NCI-H1417 treated with DMSO at 0.1 percent for 48 hours (cell line): Measurements from ENCODE around the gene ZKSCAN1.
"Not testable (repeated sequence)": the region's sequence is repeated elsewhere in the genome, so short reads cannot be mapped to it uniquely, and the experiment has no call there.

ENCODE experiments used
- DNase-seq: peaks from one replicate; lab custom pipeline; 2025; lab: John Stamatoyannopoulos, UW

ZKSCAN1 gene

DNA sequence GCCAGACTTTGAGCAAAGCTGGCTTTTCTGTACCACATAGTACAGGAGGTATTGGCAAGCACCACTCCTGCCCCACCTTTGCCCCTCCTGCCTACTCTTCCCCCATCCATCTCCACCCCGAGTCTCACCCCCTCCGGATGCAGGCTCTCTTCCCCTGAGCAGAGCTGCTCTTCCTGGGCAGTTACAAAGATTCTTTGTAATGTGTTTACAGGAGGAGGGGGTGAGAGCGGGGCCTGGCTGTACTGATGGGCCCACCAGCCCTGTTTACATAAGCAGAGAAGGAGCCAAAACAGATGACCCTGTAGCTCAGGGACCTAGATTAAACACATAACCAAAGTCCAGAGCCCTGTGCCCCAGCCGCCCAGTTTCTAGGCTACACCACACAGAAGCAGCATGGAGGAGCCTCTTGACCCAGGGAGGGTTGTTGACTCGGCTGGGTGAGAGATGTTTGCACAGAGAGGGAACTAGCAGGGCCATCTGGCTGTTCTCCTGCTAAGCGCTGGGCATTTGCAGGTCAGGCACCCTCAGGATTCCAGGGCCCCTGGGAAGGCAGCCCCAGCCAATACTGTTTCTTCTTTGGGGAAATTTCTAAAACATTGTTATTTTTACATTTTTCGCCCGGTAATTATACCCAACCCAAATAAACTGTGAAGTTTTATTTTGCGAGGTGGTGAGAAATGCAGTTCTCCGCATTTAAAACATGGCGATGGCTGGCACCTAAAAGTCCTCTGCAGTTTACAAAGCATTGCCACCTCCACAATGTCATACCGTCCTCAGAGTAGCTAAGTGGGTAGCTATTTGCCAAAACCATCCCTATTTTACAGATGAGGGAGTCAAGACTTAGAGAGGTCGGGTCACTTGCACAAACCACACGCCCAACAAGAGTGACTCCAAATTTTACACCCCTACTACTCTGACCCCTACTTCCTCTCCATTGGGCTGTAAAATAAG is 11.4 kb upstream of the ZKSCAN1 start:
- DNase-seq: peak; percentile 70

GRCh38 chr7:100007887-100008286 is 7.5 kb upstream of the ZKSCAN1 start:
- DNase-seq: no peak

GRCh38 chr7:100008525-100008924 is 6.9 kb upstream of the ZKSCAN1 start:
- no peak for DNase-seq

DNA sequence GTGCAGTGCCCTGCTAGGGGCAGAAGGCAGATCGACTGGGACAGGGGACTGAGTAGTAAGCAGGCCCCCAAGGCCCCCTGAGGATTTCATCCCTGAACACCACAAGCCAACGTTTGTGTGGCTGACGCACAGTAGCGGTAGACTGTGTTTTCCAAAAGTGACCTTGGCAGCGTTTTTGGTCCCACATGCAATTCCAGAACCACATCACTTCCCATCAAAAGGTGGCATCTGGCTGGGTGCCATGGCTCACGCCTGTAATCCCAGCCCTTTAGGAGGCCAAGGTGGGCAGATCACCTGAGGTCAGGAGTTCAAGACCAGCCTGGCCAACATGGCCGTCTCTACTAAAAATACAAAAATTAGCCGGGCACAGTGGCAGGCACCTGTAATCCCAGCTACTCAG is 5.4 kb upstream of the ZKSCAN1 start:
- not testable (repeated sequence) for DNase-seq

DNA sequence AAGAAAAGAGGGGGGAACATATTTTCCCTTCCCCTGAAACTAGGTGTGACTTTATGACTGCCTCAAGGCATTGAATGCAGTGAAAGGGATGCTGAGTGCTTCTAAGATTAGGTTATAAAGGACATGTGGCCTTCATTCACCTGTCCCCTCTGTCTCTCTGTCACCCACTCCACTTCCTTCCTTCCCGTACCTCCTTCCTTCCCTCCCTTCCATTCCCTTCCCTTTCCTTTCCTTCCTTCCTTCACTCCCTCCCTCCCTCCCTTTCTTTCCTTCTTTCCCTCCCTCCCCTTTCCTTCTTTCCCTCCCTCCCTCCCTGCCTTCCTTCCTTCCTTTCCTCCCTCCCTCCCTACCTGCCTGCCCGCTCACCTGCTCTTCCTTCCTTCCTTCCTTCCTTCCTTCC is 4.5 kb upstream of the ZKSCAN1 start:
- DNase-seq: no peak

DNA sequence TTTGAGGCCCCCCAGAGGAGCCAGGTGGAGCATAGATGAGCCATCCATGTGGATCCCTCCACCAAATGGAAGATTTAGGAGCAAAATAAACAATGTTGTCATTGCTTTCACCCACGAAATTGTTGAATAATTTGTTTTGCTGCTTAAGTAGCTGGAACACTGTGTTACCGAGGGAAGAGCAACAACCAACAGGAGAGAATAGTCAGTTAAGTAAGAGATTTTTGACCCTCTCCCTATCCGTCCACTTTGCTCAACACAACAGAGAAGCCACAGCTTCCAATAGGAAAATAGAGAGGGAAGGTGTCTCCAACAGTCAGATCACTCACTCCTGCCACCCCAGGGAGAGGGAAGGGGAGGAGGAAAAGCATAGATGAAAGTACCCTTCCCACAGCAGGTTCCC is 3.9 kb upstream of the ZKSCAN1 start:
- no peak for DNase-seq

GRCh38 chr7:100012385-100013327 is 2.7 kb upstream of the ZKSCAN1 start:
- not testable (repeated sequence) for DNase-seq

DNA sequence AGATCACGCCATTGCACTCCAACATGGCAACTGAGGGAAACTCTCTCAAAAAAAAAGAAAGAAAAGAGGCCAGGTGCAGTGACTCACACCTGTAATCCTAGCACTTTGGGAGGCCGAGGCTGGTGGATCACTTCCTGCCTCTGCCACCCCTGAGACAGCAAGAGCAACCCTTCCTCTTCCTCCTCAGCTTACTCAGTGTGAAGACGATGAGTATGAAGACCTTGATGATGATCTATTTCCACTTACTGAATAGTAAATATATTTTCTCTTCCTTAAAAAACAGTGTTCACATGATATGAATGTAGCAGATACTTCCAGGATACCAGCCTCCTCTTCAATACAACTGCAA is 2.1 kb upstream of the ZKSCAN1 start:
- DNase-seq: no peak

DNA sequence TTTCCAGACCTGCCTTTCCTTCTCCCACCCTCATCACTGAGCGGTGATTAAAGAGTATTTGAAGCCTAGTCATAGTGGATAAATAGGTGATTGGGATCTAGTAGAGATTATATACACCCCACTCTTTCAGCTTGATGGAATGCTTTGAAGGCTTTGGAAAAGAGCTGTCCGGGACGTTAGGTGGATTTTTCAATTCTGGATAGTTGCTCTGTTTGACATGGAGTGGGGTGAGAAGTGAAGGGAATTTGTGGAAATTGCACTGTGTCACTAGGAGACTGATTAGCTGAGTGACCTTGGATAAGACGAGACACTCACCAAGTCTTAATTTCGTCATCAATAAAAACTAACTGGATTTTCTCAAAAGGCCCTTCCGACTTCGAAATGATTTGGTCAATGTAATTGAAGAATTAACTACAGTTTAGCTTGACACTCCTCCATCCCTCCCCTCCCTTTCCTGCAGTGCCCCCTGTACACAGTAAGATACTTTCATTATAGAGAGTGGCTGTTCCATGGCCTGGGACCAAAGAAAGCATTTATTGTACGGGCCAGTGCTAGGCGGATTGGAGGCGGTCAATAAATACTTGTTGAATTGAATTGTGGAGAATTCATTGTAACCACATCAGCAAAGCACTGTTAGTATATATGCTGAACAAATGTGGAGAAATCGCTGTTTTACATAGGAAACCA is 962 bp downstream of the ZKSCAN1 start:
- DNase-seq: no peak

GRCh38 chr7:100017300-100017699 is 1.9 kb downstream of the ZKSCAN1 start:
- no peak for DNase-seq

GRCh38 chr7:100017875-100018274 is 2.5 kb downstream of the ZKSCAN1 start:
- no peak for DNase-seq

DNA sequence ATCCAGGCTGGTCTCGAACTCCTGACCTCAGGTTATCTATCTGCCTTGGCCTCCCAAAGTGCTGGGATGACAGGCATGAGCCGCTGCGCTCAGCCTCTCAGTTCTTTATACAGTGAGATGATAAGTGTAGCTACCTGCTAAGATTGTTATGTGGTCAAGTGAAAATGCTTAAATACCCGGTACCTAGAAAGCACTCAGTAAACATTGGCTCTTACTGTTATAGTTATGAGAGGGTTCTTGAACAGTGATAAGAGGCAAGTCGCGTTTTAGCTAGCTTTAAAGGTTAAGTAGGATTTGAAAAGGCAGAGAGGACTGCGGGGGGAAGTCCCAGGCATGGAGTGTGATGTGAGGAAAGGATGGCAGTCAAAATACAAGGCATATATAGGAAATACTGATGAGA is 4.5 kb downstream of the ZKSCAN1 start:
- no peak for DNase-seq

GRCh38 chr7:100021297-100021696 is 5.9 kb downstream of the ZKSCAN1 start:
- DNase-seq: no peak

GRCh38 chr7:100022621-100023020 is 7.2 kb downstream of the ZKSCAN1 start:
- DNase-seq: no peak

DNA sequence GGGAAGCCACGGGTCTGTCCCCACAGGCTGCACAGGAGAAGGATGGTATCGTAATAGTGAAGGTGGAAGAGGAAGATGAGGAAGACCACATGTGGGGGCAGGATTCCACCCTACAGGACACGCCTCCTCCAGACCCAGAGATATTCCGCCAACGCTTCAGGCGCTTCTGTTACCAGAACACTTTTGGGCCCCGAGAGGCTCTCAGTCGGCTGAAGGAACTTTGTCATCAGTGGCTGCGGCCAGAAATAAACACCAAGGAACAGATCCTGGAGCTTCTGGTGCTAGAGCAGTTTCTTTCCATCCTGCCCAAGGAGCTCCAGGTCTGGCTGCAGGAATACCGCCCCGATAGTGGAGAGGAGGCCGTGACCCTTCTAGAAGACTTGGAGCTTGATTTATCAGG is 8.1 kb downstream of the ZKSCAN1 start:
- DNase-seq: no peak

GRCh38 chr7:100024020-100024619 is 8.7 kb downstream of the ZKSCAN1 start:
- no peak for DNase-seq

DNA sequence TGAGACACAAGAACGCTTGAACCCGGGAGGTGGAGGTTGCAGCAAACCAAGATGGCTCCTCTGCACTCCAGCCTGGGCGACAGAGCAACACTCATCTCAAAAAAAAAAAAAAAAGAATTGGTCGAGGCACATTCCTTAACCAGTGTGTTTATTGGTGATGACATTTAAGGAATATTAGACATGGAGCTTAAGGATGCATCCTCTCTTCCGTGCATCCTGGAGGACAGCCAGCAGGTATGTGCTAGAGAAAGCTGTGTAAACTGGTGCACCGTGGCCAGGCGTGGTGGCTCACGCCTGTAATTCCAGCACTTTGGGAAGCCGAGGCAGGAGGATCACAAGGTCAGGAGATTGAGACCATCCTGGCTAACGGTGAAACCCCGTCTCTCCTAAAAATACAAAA is 11.8 kb downstream of the ZKSCAN1 start:
- DNase-seq: no peak

DNA sequence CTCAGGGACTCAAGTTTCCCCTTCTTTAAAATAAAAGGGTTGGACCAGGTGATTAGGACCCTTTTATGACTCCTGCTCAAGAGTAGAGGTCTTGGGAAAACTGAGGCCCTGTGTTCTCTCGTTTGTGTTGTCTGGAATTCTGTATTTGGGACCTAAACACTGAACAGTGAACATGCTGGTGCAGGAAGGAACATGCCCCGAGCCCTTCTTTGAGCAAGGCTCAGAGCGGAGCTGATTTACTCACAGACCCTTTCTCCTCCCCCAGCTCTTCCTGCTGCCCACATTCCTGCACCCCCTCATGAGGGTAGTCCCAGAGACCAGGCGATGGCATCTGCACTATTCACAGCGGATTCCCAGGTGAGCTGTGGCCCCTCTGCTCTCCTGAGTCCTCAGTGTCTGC is 14.2 kb downstream of the ZKSCAN1 start:
- DNase-seq: no peak

- no peak for DNase-seq
Observed at GRCh38 chr7:100033526-100033925, 18.1 kb downstream of the ZKSCAN1 start.

DNA sequence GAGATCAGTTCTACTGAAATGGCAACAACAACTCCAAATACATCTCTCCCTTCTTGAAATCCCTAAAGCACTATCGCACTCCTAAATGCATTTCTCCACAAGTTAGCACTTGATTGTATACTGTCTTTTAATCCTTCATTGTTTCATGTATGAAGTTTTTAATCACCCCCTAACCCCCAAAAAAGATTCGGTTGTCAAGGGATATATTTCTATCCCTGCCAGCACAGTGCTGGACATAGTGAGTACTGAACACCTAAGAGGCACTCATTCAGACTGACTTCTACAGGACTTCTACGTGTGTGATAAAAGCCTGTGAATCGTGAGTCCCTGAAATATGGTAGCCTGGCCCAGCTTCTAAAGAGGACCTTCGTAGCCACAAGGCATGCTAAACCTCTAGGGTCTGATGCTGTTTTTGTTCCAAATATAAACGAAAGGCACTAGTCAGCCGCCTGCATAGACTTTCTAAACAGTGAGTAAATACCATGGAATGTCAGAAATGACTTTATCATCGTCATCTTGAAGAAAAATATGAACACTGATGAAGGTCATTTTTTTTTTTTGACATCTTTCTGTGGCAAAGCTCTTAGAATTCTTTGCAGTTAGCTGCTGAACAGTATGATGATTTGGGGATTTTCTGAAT is 19.6 kb downstream of the ZKSCAN1 start:
- DNase-seq: no peak

DNA sequence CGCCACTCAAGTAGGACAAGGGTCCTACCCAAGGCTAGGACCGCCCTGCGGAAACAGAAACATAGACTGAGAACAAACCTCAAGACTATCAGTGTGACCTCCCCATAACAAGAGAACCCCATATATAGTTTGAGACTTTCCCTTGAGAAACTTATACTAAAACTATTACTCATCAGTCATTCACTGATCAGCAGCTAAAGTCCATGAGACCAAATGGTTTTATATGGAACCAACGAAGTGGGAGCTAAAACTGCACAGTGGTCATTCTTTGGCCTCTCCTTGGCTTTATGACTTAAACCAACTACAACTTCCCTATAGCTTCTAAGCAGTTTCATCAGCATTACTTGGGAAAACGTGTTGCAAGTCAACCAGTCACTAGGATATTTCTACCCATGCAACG is 20.5 kb downstream of the ZKSCAN1 start:
- DNase-seq: no peak
